Astrocyte of the cerebellum (primary cell): ENCODE measurements around the gene GAK.

ENCODE experiments used
- DNase-seq: peaks from one replicate; pipeline ENCODE4 v3.0.0-alpha.2; 2011; ENCODE audit warnings: low read depth
- H3K4me3 ChIP-seq: 2 replicates; pipeline ENCODE4 v1.5.1; 2011; ENCODE audit warnings: mild to moderate bottlenecking, low read depth, low read length, moderate library complexity
- in situ Hi-C: cut with HindIII; loops from 2 replicates; pipeline ENCODE4 v1.10.0; 2017; ENCODE audit warnings: low sequenced_read_pairs
- TF ChIP-seq, protein P1 (sequence below): IDR thresholded peaks from 2 replicates; pipeline ENCODE4 v1.5.1; 2012; ENCODE audit warnings: low read length, low read depth, moderate library complexity, mild to moderate bottlenecking; ENCODE audit errors: missing control alignments

GAK gene

DNA sequence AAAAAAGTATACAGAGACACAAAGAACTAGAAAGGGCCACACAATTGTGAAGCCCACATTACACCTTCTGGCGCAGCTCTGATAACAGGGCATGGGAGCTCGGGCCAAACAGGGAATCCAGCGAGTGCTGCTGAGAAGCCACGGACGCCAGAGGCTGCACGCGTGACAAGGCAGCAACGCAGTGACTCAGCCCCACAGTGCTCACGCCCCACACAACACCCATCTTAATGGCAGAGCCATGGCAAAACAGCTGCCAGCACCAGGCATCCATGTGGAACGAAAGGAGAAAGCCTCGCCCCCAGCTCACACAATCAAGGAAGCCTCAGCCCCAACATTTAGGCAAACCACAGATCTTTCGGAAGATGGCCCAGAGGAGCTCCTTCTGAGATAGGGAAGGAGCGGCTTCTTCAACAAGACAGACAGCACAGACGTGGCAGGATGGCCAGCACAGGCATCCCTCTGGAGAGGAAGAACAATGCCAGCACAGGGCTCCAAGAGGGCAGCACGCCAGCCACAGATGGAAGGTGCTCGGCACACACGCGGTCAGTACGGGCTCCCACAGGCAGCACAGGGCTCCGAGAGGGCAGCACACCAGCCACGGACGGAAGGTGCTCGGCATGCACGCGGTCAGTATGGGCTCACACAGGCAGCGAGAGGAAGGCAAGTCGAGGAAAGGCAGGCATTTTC is 33.1 kb downstream of the GAK start:
- in situ Hi-C loops: no loop called here
- TF ChIP-seq, protein P1, sequence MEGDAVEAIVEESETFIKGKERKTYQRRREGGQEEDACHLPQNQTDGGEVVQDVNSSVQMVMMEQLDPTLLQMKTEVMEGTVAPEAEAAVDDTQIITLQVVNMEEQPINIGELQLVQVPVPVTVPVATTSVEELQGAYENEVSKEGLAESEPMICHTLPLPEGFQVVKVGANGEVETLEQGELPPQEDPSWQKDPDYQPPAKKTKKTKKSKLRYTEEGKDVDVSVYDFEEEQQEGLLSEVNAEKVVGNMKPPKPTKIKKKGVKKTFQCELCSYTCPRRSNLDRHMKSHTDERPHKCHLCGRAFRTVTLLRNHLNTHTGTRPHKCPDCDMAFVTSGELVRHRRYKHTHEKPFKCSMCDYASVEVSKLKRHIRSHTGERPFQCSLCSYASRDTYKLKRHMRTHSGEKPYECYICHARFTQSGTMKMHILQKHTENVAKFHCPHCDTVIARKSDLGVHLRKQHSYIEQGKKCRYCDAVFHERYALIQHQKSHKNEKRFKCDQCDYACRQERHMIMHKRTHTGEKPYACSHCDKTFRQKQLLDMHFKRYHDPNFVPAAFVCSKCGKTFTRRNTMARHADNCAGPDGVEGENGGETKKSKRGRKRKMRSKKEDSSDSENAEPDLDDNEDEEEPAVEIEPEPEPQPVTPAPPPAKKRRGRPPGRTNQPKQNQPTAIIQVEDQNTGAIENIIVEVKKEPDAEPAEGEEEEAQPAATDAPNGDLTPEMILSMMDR: no peak
- no peak for DNase-seq
- no peak overlapping the region for H3K4me3 ChIP-seq

DNA sequence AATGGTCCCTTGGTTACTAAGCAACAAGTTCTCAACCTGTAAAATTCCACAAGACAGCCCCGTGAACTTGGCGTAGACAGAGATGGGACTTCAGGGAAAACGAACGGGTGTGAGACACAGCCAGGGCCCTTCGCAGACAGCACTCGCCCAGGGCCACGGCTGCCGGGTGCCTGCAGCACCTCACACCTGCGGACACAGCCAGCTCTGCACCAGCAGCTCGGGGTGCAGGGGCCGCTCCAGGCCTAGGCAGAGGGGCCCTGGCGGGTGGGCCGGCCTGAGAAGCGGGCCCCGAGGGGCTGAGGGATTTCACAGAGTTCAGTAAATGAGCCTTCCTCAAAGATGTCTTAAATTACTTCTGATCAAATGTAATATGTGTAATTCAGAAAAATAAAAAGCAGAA is 34.0 kb downstream of the GAK start:
- H3K4me3 ChIP-seq: no peak overlapping the region
- DNase-seq: no peak
- TF ChIP-seq, protein P1: no peak
- in situ Hi-C loops: no loop called here

DNA sequence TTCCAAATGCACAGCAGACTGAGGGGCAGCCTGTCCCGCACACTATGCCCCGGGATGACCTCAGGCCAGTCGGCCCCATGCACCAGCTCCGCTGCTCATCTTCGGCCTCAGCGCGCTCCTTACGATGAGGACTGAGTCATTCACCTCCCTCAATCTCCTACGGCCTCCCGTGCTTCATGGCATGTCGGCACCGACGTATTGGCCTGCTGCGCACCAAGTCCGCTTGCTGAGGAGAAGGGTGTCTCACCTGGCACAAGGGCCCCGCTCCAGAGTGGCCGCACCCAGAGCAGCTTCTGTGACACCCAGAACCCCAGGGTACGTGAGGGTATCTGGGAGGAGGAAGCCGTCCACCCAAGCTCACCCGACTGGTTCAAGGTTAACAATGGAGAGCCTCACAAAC is 35.5 kb downstream of the GAK start:
- DNase-seq: no peak
- TF ChIP-seq, protein P1: no peak
- no peak overlapping the region for H3K4me3 ChIP-seq
- in situ Hi-C loops: no loop called here

DNA sequence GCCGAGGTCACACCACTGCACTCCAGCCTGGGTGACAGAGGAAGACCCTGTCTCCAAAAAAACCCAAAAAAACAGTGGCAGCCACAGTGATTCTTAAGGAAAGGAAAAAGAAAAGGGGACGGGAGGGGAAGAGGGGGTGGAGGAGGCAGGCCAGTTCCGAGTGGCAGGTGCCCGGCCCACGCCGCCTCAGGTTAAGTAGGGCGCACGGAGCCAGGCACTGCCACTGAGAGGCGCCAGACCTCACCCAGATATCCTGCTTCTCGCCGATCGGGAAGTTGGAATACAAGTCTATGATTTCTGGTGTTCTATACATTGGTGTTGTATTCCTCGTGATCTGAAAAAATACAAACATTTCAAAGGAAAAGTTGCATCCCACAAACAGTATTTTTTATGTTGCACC is 35.9 kb downstream of the GAK start:
- H3K4me3 ChIP-seq: no peak overlapping the region
- in situ Hi-C loops: no loop called here
- no peak for DNase-seq
- TF ChIP-seq, protein P1: no peak

DNA sequence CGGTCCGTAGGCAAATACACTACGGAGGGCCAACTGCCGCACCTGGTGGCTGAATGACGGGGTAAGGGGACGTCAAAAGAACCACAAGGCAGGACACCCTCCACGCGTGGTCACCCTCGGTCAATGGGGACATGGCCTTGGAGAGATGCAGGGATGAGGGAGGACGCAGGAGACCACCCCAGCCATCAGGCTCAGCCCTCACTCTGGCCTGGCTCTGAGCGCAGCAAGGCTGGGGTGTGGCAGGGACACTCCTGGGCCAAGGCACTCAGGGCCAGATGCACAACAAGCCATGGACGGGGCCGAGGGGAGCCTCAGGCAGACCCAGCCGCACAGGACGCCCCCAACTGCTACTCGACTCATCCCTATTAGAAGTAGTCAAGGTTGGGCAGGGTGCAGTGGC is 36.5 kb downstream of the GAK start:
- TF ChIP-seq, protein P1: no peak
- in situ Hi-C loops: no loop called here
- DNase-seq: no peak
- no peak overlapping the region for H3K4me3 ChIP-seq

DNA sequence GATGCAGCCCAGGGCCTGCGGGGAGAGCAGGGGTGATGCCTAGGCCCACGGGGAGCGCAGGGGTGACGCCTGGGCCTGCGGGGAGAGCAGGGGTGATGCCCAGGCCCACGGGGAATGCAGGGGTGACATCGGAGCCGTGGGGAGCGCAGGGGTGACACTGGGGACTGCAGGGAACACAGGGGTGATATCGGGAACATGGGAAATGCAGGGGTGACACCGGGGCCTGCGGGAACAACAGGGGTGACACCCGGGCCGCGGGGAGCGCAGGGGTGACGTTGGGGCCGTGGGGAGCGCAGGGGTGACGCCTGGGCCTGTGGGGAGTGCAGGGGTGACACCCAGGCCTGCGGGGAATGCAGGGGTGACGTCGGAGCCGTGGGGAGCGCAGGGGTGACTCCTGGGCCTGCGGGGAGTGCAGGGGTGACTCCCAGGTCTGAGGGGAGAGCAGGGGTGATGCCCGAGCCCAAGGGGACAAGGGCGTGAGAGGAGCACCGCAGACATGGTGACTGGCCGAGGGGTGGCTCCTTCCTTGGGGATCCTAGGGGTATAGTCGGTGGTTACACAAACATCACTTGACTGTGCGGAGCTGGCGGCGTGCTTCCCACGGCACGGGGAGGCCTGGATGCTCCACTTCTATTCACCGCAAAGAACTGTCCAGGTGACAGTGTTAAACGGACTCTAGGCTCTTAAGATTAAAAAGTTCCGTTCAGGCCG is 38.0 kb downstream of the GAK start:
- in situ Hi-C loops: no loop called here
- no peak overlapping the region for H3K4me3 ChIP-seq
- no peak for DNase-seq
- TF ChIP-seq, protein P1: no peak
